H1 (cell line): Measurements from ENCODE around the gene OTOF.

Source experiments
- EZH2 ChIP-seq: fragments of 200-600 bp; sonication (generic); IDR thresholded peaks from 2 replicates; pipeline ENCODE4 v1.7.1; 2012; ENCODE audit warnings: low read depth, mild to moderate bottlenecking, moderate library complexity, low read length, inconsistent platforms; ENCODE audit not compliant: severe bottlenecking
- NRF1 ChIP-seq: IDR thresholded peaks from 2 replicates; pipeline ENCODE4 v1.6.1; 2011; ENCODE audit warnings: mild to moderate bottlenecking, low read depth, low read length, improper control_type of control experiment
- POLR2AphosphoS5 ChIP-seq: IDR thresholded peaks from 2 replicates; pipeline ENCODE4 v1.6.1; 2011; ENCODE audit warnings: low read depth, low read length
- TAF1 ChIP-seq: IDR thresholded peaks from 2 replicates; pipeline ENCODE4 v1.6.1; 2011; ENCODE audit warnings: mild to moderate bottlenecking, low read depth, low read length
- YY1 ChIP-seq: IDR thresholded peaks from 2 replicates; pipeline ENCODE4 v1.6.1; 2011; ENCODE audit warnings: low read depth, mild to moderate bottlenecking, low read length

- TF ChIP-seq NRF1 (no peak), POLR2AphosphoS5 (no peak), TAF1 (no peak), YY1 (no peak), EZH2 (no peak)
These were observed 48.2 kb upstream of the OTOF start for GRCh38 chr2:26526105-26526504.
